HepG2 (cell line): ENCODE results near the gene PSMG1.

ENCODE experiments used
- MAFF ChIP-seq: IDR thresholded peaks from 2 replicates; pipeline ENCODE4 v1.6.1; 2011; ENCODE audit warnings: low read depth, low read length, improper control_type of control experiment
- TAF1 ChIP-seq: sonication (generic); formaldehyde crosslinking; IDR thresholded peaks from 2 replicates; pipeline ENCODE4 v1.4.0; 2020; ENCODE audit warnings: missing genetic modification reagents
- ZZZ3 ChIP-seq: sonication (generic); formaldehyde crosslinking; IDR thresholded peaks from 2 replicates; pipeline ENCODE4 v1.4.0; 2020; ENCODE audit warnings: missing genetic modification reagents, mild to moderate bottlenecking, borderline replicate concordance
- TF ChIP-seq, protein P1 (sequence below): sonication (generic); formaldehyde crosslinking; IDR thresholded peaks from 2 replicates; pipeline ENCODE4 v1.5.0; 2020; ENCODE audit warnings: mild to moderate bottlenecking, missing genetic modification reagents, moderate library complexity

DNA sequence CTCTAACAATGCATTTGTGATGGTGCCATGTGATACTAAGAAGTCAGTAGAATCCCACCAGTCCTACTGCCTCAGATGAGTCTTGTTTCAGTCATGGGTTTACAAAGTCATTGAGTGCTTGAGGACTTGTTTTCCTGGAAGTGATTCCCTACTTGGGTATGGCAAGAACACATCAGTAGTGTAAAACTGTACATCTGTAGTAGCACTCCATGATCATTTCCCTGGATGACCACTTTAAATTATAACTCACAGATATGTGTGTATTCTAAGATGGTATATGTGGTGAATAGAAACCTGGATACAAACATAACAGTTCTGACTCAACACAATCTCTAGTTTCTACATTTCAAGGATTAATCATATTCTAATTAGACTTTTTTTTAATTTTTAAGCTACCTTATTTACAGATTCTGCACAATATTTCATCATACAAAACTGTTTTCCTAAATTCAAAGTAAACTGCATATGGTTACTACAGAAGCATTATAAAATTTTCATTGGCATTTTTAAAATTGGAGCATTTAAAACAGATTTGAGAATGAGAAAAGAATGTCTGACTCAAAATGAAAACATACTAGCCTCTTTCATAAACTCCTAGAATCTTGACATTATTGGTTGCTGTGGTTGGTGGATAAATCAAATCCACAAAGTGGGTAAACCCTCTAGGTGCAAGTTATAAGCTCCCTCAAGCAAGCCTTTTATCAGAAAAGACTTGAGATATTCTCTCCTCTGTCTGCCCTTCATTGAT is 6.8 kb upstream of the PSMG1 start:
- no peak for TF ChIP-seq MAFF
- TF ChIP-seq, protein P1, sequence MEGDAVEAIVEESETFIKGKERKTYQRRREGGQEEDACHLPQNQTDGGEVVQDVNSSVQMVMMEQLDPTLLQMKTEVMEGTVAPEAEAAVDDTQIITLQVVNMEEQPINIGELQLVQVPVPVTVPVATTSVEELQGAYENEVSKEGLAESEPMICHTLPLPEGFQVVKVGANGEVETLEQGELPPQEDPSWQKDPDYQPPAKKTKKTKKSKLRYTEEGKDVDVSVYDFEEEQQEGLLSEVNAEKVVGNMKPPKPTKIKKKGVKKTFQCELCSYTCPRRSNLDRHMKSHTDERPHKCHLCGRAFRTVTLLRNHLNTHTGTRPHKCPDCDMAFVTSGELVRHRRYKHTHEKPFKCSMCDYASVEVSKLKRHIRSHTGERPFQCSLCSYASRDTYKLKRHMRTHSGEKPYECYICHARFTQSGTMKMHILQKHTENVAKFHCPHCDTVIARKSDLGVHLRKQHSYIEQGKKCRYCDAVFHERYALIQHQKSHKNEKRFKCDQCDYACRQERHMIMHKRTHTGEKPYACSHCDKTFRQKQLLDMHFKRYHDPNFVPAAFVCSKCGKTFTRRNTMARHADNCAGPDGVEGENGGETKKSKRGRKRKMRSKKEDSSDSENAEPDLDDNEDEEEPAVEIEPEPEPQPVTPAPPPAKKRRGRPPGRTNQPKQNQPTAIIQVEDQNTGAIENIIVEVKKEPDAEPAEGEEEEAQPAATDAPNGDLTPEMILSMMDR, result no peak
- TF ChIP-seq ZZZ3 (CRISPR knock-in tag), result no peak
- no peak for TF ChIP-seq TAF1 (CRISPR knock-in tag)
